ENCODE measurements around the gene C3orf85.
"Not testable (repeated sequence)": the region's sequence is repeated elsewhere in the genome, so short reads cannot be mapped to it uniquely, and the experiment has no call there.

Gene C3orf85

DNA sequence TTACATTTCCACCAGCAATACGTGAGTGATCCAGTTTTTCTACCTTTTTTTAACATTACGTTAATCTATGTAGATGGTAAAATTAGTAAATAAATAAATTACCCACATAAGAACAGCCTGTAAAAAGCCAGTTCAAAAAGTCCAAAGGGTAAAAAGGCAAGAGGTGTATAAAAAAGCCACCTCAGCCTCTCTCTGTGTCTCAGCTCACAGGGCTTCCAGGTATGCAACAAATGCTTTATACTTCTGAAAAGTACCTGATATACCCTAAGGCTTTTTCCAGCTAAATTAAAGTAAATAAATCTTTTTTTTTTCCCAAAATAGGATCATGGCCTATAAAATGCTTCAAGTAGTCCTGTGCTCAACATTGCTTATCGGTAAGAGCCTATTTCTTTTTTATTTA, at the start of gene C3orf85:
C3orf85 (plus strand) TSS at position 197 of the 400 bp plus-strand sequence; CDS start at position 326, 129 bp downstream.
- ATAC-seq (no peak), DNase-seq (no peak)

DNA sequence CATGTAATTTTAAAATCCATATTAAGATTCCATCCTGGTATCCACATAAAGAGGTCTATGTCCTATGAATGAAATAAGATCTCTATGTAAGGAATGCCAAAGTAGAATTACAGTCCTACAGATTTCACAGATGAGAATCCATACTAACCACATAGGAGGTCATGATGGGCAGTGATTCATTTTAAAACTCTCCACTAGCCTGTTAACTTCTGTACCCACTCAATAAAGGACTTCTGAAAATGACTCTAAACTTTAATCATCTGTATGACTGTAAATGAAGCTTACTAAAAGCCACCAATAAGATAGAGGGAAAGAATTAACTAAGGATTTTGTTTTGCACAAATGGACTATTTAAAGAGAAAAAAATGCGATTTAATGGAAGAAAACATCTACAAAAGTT, 47.3 kb upstream of the C3orf85 start:
- no peak for DNase-seq
- no peak for ATAC-seq

DNA sequence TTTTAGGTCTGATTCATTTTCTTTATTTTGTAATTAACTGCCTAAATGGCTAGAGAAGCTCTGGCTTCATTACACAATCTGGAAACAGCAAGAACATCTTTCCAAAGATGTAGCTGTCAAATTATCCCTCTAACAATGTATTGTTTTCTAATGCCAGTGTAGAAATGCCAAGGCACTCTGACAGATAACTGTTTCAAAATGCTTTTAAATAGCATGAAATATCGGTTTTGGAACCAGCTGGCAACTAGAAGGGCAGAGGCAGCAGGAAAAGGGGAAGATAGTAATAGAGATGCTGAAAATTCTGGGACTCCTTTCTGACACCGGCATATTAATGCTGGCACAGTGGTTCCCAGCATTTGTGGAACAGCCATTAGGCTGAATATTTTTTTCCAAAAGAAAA, 44.7 kb upstream of the C3orf85 start:
- DNase-seq: no peak
- ATAC-seq: no peak

DNA sequence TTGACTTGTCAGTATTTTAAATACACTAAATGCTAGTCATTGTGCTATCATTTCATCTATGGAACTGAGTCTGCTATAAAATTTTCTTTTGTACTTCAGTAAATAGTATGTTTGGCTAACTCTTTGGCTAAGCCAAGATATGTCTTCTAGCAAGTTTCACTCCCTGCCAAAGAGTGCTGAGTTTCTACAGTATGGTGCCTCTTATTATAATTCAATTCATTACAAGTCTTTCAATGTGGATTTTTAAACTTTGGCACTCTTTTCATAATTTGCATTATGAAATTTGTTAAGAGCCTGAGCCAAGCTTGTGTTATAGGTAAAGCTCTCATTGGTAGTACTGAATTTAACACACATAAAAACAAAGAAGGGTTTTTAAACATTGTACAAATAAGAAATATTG, 43.0 kb upstream of the C3orf85 start:
- DNase-seq: no peak
- ATAC-seq: no peak

- DNase-seq: no peak
- no peak for ATAC-seq
Measured at GRCh38 chr3:109095166-109095565, 41.4 kb upstream of the C3orf85 start.

DNA sequence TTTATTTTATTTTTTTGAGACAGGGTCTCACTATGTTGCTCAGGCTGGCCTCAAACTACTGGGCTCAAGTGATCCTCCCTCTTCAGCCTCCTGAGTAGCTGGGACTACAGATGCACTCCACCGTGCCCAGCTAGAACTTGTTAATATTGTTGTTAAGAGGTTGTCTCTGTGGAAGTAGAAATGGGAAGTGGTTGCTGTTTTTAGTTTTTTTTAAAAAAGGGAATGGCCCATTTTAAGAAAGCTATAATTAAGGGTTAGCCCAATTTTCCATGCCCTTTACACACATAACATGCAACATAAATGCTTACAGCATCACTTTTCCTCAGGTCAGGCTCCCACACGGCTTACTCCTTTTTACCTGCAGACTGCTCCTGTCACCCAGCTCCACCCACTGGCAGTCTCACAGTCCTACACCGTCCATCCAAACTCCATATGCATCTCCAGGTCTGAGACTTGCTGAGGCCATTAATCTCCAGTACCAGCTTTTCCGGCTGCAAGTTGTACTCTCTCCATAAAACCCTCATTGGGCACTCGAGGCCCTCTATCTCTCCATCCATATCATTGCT, 38.4 kb upstream of the C3orf85 start:
- peak; percentile 36 for ATAC-seq

DNA sequence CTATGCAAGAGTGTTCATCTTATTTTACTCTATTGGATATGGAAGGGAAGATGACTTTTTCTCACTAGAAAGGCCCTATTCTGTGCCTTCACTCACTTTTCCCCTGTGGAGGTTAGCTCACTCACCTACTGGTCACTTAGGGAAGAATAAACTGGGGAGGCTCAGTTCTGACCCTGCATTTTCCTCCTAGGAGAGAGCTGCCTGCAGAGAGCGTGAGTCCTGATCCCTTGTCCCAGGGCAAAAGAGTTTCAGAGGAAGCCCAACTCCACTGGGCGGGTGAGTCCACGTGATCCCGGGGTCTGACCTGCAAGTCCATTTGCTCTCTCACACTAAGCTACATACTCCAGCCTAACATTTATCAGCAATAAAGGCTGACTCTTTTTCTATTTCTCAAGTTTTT, 26.9 kb upstream of the C3orf85 start:
- DNase-seq (no peak), ATAC-seq (no peak)

More for the DNA sequence above, 38.4 kb upstream of the C3orf85 start:
- DNase-seq: no peak

GRCh38 chr3:109112946-109113760, 23.4 kb upstream of the C3orf85 start:
- ATAC-seq (no peak), DNase-seq (no peak)

DNA sequence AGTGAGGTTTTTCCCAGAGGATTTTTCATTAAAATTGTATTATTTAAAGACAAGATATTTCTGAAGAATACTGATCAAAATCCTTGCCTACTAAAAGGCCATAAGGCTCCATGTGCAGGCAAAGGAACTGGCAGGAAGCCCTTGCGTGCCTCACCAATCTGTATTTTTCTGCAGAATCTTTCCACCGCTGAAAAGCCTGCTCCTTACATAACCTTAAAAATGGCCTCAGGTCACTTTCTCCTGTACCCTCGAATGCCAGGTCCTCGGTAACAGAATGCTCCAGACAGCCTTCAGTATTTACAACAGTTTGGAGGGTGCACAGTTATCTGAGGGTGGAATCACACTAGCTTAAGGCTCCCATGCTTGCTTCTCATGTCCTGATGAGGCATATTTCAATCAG, 21.8 kb upstream of the C3orf85 start:
- no peak for DNase-seq
- no peak for ATAC-seq

DNA sequence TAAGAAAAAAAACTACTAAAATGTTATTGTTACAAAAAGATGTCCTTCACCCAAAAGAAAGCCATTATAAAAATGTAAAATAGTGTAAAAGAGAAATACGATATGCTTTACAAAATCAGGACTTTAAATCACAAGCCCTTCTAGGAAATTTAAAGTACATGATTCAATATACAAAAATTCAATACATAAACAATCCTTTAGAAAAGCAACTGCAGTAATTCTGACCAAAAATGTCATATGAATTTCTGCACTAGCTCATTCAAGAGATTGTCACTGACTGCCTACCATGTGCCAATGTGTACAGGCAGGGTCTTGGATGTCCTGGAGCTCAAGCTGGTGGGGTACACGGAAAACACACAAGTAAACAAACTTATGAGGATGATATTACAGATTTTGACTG, 21.1 kb upstream of the C3orf85 start:
- no peak for DNase-seq
- no peak for ATAC-seq

GRCh38 chr3:109116031-109116430, 20.5 kb upstream of the C3orf85 start:
- ATAC-seq (no peak), DNase-seq (no peak)

GRCh38 chr3:109117939-109118338, 18.6 kb upstream of the C3orf85 start, which contains the start of gene MORC1:
TSS of gene MORC1 (minus strand) at chr3:109118134. CDS start at chr3:109118059, 75 bp downstream.
- no peak for ATAC-seq
- DNase-seq: no peak

DNA sequence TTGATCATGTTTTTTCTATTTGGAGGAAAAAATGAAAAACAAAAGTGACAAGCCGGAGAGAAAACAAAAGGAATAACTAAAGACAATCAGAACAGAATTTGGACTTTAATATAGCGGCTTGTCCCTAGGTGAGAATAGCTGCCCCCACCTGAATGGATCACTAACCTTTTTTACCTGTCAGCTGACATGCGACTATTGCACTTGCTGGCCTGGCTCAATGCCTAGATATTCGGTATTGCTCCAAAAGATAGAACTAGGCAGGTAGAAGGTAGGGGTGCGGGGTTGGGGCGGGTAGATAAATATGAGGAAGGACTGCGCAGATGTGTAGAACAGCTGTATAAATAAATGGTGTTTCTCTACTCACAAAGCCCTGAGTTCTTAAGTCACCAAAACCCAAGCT, 17.9 kb upstream of the C3orf85 start:
- ATAC-seq (no peak), DNase-seq (no peak)

- DNase-seq (no peak), ATAC-seq (no peak)
Measured at GRCh38 chr3:109122690-109123089, 13.8 kb upstream of the C3orf85 start.

DNA sequence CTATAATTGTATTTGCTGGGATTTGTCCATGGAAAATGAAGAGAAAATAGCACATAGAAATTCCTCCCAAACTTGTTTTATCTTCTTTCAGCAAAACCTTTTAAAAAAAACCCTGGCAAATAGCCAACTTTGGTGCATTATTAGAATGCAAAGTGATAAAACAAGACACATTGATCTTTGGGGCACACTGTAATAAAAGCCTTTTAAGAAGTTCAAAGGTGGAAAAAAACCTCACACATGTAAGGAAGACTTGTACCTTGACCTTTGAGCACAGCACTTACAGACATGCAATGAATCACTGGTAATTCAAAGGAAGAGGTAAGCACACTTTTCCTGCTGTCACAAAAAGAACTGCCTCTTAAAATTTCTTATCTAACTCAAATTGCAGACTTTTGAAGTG, 10.6 kb upstream of the C3orf85 start:
- no peak for ATAC-seq

DNA sequence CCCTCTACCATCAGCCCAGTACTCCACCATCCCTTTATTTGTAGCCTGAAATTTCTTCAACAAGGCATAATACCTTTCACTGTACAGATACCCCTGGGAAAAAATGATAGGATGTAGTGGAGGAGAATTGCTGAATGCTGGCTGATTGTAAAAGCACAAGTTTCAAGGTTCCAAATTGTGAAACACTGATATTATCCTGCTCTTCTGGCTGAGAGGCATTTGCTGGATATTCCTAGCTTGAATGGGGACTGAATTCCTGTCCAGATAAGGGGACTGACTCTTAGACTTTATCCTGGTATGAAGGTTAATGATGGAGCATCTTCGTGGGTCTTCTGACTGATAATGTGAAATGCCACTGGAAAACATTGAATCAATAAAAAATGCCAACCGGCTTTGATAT, 9.0 kb upstream of the C3orf85 start:
- ATAC-seq: no peak
- no peak for DNase-seq

More for the DNA sequence above, 10.6 kb upstream of the C3orf85 start:
- DNase-seq: no peak

GRCh38 chr3:109131276-109131675, 5.2 kb upstream of the C3orf85 start:
- ATAC-seq (no peak), DNase-seq (no peak)

GRCh38 chr3:109132801-109133473, 3.6 kb upstream of the C3orf85 start:
- ATAC-seq: no peak
- DNase-seq: no peak

DNA sequence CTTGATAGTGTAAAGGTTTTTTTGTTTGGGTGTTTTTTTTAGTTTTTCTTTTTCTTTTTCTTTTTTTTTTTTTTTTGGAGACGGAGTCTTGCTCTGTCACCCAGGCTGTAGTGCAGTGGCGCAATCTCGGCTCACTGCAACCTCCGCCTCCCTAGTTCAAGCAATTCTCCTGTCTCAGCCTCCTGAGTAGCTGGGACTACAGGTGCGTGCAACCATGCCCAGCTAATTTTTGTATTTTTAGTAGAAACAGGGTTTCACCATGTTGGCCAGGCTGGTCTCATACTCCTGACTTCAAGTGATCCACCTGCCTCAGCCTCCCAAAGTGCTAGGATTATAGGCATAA, 3.1 kb upstream of the C3orf85 start:
- DNase-seq, ATAC-seq: not testable (repeated sequence)

DNA sequence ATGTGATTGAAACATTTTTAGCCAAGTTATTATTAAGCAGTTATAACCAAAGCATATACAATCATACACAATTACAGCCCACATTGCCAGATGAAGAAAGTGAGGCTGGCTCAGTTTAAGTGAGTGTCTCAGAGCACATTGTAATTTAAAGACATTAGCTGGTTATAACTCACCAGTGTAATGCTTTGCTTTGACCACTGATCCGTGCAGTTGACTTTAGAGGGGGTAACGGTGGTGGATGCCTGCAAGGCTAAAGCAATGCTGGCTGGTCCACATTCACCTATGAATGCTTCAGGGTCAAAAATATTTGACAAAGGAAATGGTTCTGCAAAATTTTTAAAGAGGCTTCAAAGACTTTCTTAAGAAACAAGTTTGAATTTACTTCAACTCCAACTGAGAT, 1.2 kb downstream of the C3orf85 start:
- ATAC-seq (no peak), DNase-seq (no peak)

DNA sequence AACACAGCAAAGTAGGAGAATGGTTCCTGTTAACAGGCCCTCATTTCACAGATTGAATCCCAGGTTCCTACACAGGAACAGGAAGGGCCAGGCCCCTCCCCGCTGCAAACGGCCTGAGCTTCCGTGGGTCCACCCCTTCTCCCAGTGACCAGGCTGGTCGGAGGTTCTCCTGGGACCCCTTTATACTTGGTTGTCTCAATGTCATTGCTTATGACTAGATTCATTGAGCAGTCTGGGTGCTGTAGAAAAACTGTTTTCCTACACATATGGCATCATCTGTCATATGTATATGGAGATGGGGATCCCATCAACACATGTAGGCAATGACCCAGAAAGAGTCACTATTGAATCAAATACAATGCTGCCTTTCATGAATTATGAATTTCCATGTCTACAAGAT, 3.8 kb downstream of the C3orf85 start:
- ATAC-seq (no peak), DNase-seq (no peak)

GRCh38 chr3:109143646-109144045, 7.1 kb downstream of the C3orf85 start:
- DNase-seq (no peak), ATAC-seq (no peak)

DNA sequence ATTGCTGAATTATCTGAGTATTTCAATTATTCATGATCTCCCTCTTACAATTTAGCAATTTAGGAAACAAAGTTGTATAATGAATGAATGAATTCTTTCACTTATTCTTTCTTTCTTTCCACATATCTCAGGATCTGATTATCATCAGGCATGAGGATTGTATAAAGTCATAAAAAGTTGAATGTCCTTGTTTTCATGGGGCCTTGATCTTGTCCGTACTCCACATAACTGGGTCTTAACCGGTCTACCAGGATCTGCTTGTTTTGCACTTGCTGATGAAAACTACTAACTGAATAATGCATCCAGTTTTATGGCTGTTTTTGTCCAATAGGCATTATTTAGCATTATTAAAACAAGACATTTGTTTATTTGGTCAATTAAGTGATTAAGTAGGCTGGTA, 12.6 kb downstream of the C3orf85 start:
- DNase-seq (no peak), ATAC-seq (no peak)

Measured in stimulated activated naive CD8-positive, alpha-beta T cell treated with anti-CD3 and anti-CD28 coated beads, Interleukin-15, Interleukin-2, amounts not matched to agents 100 U/mL and 50 U/mL, for 24 hours (primary cell).